Peyer's patch (tissue), 4 donors: ENCODE data around the gene ANKRD36.
"Not testable (repeated sequence)": the region's sequence is repeated elsewhere in the genome, so short reads cannot be mapped to it uniquely, and the experiment has no call there.

Source experiments
- POLR2A ChIP-seq, 2 donors: fragments of 450-650 bp; IDR thresholded peaks; one replicate each; pipeline ENCODE4 v1.5.1; 2017; ENCODE audit warnings: antibody characterized with exemption in 2 of 2, mild to moderate bottlenecking in 2 of 2, moderate library complexity in 2 of 2
- TF ChIP-seq, protein P1 (sequence below), 6 experiments: fragments of 450-650 bp in 4 of 6; fragments of 200-600 bp in 2 of 6; sonication (generic) in 1 of 6; IDR thresholded peaks; one replicate each; pipeline ENCODE4 v1.5.1; 2017 to 2019; ENCODE audit warnings: antibody characterized with exemption in 6 of 6, mild to moderate bottlenecking in 3 of 6, moderate library complexity in 1 of 6

DNA sequence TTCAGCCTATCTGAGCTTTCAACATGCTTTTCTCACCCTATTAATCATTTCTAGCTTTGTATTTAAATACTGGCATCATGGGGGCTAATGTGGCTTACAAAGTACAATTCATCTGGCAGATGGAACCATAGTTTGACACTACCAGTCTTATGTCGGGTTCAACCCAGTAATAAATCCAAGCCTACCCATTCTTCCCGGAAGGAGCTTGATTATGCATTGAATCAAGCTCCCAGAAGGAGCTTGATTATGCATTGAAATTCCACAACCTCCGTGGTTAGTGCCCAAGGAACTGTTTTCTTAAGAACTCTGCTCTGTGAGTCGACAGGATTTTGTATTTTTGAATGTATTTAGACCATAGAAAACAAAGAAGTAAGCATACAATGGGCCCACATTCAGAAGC is 148.2 kb downstream of the ANKRD36 start:
- TF ChIP-seq POLR2A (IDR thresholded peaks at IDR 0.05), result not testable (repeated sequence)
- TF ChIP-seq, protein P1, sequence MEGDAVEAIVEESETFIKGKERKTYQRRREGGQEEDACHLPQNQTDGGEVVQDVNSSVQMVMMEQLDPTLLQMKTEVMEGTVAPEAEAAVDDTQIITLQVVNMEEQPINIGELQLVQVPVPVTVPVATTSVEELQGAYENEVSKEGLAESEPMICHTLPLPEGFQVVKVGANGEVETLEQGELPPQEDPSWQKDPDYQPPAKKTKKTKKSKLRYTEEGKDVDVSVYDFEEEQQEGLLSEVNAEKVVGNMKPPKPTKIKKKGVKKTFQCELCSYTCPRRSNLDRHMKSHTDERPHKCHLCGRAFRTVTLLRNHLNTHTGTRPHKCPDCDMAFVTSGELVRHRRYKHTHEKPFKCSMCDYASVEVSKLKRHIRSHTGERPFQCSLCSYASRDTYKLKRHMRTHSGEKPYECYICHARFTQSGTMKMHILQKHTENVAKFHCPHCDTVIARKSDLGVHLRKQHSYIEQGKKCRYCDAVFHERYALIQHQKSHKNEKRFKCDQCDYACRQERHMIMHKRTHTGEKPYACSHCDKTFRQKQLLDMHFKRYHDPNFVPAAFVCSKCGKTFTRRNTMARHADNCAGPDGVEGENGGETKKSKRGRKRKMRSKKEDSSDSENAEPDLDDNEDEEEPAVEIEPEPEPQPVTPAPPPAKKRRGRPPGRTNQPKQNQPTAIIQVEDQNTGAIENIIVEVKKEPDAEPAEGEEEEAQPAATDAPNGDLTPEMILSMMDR (IDR thresholded peaks at IDR 0.05), result not testable (repeated sequence)
